ENCODE measurements around the gene CRX. TPM values are rescaled to one million over a fixed set of nuclear protein-coding genes. Genes with fewer than 3 reads are reported as not detected.

The CRX gene
- total RNA-seq, 1 donor from 2014 or later = not detected

GRCh38 chr19:47839411-47839810 is 17.7 kb downstream of the CRX start:
- Mint-ChIP-seq H3K9me3 (ENCODE audit: unreplicated experiment) (no peaks in the 10 kb centered on the region), H3K4me3 (ENCODE audit: unreplicated experiment) (no peak overlapping the region), H3K27ac (ENCODE audit: unreplicated experiment) (no peak overlapping the region), H3K27me3 (ENCODE audit: unreplicated experiment) (peaks cover 25% of the 10 kb centered on the region), H3K4me1 (ENCODE audit: unreplicated experiment) (no peaks in the 10 kb centered on the region), H3K36me3 (ENCODE audit: unreplicated experiment) (no peaks in the 10 kb centered on the region)
- DNase-seq (ENCODE audit: extremely low spot score, unreplicated experiment) = no peak
- no peak for TF ChIP-seq CTCF (IDR thresholded peaks at IDR 0.05)

- H3K9me3 Mint-ChIP-seq (ENCODE audit: unreplicated experiment) = no peaks in the 10 kb centered on the region
- no peak for TF ChIP-seq CTCF (IDR thresholded peaks at IDR 0.05)
- H3K4me1 Mint-ChIP-seq (ENCODE audit: unreplicated experiment) = no peaks in the 10 kb centered on the region
- H3K36me3 Mint-ChIP-seq (ENCODE audit: unreplicated experiment) = no peaks in the 10 kb centered on the region
- H3K27ac Mint-ChIP-seq (ENCODE audit: unreplicated experiment) = no peak overlapping the region
- no peak overlapping the region for H3K4me3 Mint-ChIP-seq (ENCODE audit: unreplicated experiment)
- DNase-seq (ENCODE audit: extremely low spot score, unreplicated experiment) = no peak
- peaks cover 25% of the 10 kb centered on the region for H3K27me3 Mint-ChIP-seq (ENCODE audit: unreplicated experiment)
These were observed 18.2 kb downstream of the CRX start for GRCh38 chr19:47839913-47840312.

- no peaks in the 10 kb centered on the region for H3K4me1 Mint-ChIP-seq (ENCODE audit: unreplicated experiment)
- H3K27ac Mint-ChIP-seq (ENCODE audit: unreplicated experiment) = no peak overlapping the region
- no peak for TF ChIP-seq CTCF (IDR thresholded peaks at IDR 0.05)
These were observed 21.2 kb downstream of the CRX start for GRCh38 chr19:47842941-47843340.

GRCh38 chr19:47848425-47848822 is 26.7 kb downstream of the CRX start:
- Mint-ChIP-seq H3K27ac (ENCODE audit: unreplicated experiment) (no peak overlapping the region), H3K27me3 (ENCODE audit: unreplicated experiment) (peaks cover 39% of the 10 kb centered on the region), H3K4me1 (ENCODE audit: unreplicated experiment) (peaks cover 8% of the 10 kb centered on the region), H3K9me3 (ENCODE audit: unreplicated experiment) (no peaks in the 10 kb centered on the region), H3K4me3 (ENCODE audit: unreplicated experiment) (no peak overlapping the region), H3K36me3 (ENCODE audit: unreplicated experiment) (no peaks in the 10 kb centered on the region)
- no peak for DNase-seq (ENCODE audit: extremely low spot score, unreplicated experiment)
- TF ChIP-seq CTCF (IDR thresholded peaks at IDR 0.05) = no peak

More at GRCh38 chr19:47842941-47843340, 21.2 kb downstream of the CRX start:
- DNase-seq (ENCODE audit: extremely low spot score, unreplicated experiment) = no peak
- H3K4me3 Mint-ChIP-seq (ENCODE audit: unreplicated experiment) = no peak overlapping the region
- H3K27me3 Mint-ChIP-seq (ENCODE audit: unreplicated experiment) = peaks cover 25% of the 10 kb centered on the region
- H3K9me3 Mint-ChIP-seq (ENCODE audit: unreplicated experiment) = no peaks in the 10 kb centered on the region
- no peaks in the 10 kb centered on the region for H3K36me3 Mint-ChIP-seq (ENCODE audit: unreplicated experiment)

- H3K27ac Mint-ChIP-seq (ENCODE audit: unreplicated experiment) = no peak overlapping the region
- no peak for DNase-seq (ENCODE audit: extremely low spot score, unreplicated experiment)
- H3K4me3 Mint-ChIP-seq (ENCODE audit: unreplicated experiment) = no peak overlapping the region
- peak; percentile 52 for TF ChIP-seq CTCF (IDR thresholded peaks at IDR 0.05)
- H3K9me3 Mint-ChIP-seq (ENCODE audit: unreplicated experiment) = no peaks in the 10 kb centered on the region
- peaks cover 43% of the 10 kb centered on the region for H3K27me3 Mint-ChIP-seq (ENCODE audit: unreplicated experiment)
- H3K36me3 Mint-ChIP-seq (ENCODE audit: unreplicated experiment) = no peaks in the 10 kb centered on the region
- peaks cover 8% of the 10 kb centered on the region for H3K4me1 Mint-ChIP-seq (ENCODE audit: unreplicated experiment)
These were observed 27.2 kb downstream of the CRX start for GRCh38 chr19:47848823-47849473.
